Stimulated activated CD4-positive, alpha-beta T cell treated with anti-CD3 and anti-CD28 coated beads, Interleukin-4, amount 100 ng/mL, for 4 hours (primary cell): ENCODE measurements around the gene RPRD1A.
"Not testable (repeated sequence)": the region's sequence is repeated elsewhere in the genome, so short reads cannot be mapped to it uniquely, and the experiment has no call there.

Source experiments
- DNase-seq, 2 experiments: peaks; one replicate each; pipeline ENCODE4 v3.0.0-alpha.2; 2020

RPRD1A gene

DNA sequence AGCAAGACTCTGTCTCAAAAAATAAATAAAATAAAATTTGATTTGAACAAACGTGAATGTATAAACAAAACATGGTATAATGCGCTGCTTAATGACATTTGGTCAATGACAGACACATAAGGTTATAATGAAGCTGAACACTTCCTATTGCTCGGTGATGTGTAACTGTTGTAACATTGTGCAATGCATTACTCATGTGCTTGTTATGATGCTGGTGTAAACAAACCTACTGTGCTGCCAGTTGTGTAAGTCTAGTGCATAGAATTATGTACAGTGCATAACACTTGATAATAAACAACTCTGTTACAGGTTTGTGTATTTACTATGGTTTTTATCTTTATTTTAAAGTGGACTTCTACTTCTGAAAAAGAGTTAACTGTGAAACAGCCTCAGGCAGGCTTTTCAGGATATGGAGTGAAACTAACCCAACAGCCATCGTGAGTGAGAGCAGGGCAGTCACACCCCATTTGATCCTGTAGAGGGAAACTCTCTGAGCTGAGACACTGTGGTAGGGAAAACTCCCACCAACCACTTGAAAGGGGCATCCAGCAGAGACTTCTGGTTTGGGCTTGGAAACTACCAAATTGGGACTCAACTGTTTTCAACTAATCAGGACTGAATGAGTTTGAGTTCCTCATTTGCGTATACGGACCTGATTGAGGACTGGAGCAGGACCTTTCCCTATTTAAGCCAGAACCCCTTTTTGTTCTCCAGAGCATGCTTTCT lies 8.7 kb upstream of the RPRD1A start:
- no peak for DNase-seq

DNA sequence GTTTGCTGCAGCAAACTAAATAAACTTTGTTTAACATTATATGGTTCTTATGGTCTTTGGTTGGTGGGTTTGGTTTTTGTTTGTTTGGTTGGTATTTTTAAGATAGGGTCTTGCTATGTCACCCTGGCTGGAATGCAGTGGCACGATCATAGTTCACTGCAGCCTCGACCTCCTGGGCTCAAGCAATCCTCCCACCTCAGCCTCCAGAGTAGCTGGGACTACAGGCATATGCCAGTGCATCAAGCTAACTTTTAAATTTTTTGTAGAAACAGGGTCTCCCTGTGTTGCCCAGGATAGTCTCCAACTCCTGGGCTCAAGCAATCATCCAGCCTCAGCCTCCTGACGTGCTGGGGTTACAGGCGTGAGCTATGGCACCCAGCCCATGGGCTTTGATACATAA lies 7.1 kb upstream of the RPRD1A start:
- DNase-seq: no peak

DNA sequence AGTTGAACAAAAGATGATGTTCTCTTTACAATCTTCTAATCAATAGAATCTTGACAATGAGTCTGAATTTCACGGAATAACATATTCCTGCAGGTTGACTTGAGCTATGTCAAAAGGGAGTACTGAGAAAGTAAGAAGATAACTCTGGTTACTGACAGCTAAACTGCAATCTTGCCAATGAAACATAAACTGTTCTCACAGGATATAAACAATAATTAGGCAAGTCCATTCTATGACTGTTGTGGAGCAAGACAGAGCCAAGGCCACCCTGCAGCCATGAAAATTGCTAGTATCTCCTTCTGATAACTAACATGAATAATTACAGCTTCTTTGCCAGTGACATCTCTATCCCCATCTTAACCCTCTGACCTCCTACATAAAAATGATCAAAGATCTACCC lies 6.3 kb upstream of the RPRD1A start:
- no peak for DNase-seq

DNA sequence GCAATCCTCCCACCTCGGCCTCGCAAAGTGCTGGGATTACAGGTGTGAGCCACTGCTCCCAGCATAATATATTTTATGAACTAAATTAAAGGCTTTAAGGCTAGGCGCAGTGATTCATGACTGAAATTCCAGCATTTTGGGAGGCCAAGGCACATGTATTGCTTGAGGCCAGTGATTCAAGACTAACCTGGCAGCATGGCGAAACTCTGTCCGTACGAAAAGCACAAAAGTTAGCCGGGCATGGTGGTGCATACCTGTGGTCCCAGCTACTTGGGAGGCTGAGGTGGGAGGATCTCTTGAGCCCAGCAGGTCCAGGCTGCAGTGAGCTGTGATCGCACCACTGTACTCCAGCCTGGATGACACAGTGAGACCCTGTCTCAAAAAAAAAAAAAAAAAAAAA lies 5.0 kb upstream of the RPRD1A start:
- DNase-seq: not testable (repeated sequence)

DNA sequence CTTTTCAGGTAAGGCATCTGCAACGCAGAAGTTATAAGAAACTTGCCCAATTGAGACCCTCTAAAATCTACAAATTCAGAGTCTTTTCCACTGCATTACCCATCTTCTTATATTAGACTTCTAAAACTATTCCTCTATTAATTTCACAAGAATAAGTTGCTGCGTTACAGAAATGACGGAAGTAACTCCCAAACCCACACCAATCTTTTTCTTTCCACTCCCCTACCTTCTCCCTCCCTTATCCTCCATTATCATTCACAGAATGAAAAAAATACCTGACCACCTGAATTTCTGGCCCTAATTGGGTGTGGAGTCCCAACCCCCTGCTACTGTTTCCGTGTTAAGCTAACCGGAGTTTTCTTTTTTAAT lies 689 bp downstream of the RPRD1A start:
- DNase-seq: no peak

DNA sequence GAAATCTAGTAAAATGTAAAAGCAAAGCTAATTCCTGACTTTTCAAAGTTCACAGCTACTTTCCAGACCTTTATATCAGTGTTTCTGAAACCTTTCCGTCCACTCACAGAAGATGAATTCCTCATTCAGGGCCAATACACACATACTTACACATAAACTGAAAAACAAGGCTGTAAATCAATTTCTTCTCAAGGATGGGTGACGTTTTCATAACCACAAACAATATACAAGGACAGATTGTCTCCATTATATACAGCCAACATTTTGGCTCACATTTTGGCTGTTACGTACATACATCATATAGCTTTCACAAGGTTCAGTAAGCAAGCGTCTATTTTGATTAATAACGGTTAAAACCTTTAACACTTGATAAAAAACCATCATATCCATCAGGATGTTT lies 1.4 kb downstream of the RPRD1A start:
- DNase-seq: no peak

DNA sequence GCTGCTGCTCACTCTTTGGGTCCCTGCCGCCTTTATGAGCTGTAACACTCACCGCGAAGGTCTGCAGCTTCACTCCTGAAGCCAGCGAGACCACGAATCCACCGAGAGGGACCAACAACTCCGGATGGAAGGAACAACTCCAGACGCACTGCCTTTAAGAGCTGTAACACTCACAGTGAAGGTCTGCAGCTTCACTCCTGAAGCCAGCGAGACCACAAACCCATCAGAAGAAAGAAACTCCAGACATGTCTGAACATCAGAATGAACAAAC lies 2.6 kb downstream of the RPRD1A start:
- not testable (repeated sequence) for DNase-seq

DNA sequence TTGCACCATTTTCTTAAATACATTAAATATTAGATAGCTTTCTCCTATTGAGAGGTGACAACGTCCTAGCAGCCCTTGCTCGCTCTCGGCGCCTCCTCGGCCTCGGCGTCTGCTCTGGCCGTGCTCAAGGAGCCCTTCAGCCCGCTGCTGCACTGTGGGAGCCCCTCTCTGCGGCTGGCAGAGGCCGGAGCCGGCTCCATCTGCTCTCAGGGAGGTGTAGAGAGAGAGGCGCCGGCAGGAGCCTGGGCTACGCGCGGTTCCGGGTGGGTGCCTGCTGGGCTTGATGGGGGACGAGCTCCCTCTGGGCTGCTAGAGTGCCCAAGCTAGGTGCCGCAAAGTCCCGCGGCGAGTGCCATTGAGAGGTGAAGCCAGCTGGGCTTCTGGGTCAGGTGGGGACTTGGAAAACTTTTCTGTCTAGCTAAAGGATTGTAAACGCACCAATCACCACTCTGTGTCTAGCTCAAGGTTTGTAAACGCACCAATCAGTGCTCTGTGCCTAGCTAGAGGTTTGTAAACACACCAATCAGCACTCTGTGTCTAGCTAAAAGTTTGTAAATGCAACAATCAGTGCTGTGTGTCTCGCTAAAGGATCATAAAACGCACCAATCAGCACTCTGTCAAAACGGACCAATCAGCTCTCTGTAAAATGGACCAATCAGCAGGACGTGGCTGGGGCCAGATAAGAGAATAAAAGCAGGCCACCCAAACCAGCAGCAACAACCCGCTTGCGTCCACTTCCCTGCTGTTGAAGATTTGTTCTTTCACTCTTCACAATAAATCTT lies 3.1 kb downstream of the RPRD1A start:
- no peak for DNase-seq

DNA sequence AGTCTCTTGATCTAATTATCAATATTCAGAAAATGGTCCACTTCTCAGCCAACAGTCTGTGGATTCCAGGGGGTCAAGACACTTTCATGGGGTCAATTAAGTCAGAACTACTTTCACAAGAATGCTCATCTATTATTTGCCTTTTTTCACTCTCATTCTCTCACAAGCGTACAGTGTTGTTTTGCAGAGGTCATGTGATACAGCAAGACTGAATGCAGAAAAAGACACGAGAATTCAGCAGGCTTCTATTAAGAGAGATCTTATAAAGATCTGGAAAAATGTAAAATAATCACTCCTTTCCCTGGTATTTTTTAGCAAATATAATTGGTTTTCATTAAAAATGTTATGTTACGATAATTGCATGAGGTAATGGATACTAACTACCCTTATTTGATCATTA lies 8.7 kb downstream of the RPRD1A start:
- no peak for DNase-seq

DNA sequence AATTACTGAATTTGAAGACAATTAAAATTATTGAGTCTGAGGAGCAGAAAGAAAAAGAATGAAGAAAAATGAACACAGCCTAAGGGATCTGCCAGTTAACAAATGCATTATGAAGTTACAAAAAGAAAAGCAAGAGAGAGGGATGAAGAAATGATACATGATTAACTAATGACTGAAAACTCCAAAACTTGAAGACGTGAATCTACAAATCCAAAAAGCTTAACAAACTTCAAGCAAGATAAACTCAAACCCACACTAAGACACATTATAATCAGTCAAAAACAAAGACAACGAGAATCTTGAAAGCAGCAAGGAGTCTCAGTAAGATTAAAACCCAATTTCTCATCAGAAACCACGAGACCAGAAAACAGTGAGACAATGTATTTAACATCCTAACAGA lies 15.6 kb downstream of the RPRD1A start:
- DNase-seq: no peak

DNA sequence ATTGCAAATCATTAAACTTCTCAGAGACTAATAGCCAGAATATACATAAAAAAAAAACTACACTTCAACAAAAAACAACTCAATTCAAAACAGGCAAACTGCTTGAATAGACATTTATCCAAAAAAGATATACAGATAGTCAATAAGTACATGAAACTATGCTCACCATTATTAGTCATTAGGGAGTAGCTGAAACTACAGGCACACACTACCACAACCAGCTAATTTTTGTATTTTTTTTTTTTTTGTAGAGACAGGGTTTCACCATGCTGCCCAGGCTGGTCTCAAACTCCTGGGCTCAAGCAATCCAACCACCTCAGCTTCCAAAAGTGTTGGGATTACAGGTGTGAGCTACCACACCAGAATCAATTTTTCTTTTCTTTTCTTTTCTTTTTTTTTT lies 16.9 kb downstream of the RPRD1A start:
- DNase-seq: no peak

DNA sequence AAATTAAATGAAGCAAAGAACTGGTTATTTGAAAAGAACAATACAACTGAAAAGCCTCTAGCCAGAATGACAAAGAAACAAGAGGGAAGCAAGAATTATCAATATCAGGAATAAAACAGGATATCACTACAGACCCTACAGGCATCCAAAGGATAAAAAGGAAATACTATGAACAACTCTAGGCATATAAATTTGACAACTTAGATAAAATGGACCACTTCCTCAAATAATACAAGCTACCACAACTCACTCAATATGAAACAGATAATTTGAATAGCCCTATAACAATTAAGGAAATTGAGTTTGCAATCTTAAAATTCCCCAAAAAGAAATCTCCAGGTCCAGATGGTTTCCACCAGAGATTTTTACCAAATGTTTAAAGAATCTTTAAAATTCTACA lies 19.8 kb downstream of the RPRD1A start:
- no peak for DNase-seq

DNA sequence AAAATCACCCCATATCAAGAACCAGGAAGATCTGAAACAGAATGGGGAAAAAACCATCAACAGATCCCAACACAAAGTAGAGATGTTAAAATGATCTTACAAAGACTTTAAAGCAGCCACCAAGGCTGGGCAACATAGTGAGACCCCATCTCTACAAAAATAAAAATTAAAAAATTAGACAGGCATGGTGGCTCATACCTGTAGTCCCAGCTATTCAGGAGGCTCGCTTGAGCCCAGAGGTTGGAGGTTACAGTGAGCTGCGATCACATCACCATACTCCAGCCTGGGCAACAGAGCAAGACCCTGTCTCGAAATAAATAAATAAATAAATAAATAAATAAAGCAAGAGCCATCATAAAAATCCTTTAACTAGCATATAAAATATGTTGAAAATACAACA lies 20.5 kb downstream of the RPRD1A start:
- DNase-seq: no peak

DNA sequence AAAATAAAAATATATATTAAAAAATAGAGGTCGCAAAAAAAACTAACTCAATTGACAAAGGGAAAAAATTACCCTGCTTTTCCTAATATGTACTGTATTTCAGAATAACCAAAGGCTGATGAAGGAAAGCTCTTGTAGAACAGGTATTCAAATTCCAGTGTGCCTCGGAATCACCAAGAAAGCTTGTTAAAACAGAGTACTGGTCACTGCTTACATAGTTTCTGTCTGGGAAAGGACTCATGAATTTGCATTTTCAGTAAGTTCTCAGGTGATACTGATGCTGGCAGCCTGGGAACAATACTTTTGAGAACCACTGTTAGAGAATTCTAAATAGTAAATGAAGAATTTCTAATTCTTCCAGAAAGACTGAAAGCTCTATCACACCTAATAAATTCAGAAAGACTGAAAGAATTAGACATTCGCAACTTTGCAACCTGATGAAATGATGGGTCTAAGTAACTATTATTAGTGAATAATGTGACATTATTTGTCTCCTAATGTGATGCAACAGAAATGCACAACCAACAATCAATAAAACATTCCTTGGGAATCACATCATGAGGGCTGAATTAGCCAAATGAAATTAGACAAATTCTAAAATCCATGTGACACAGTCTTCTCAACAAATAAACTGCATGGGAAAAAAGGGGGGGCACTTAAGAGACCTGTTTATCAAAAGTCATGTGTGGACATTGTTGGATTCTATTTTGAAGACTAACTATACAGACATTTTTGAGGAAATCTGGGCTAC lies 21.9 kb downstream of the RPRD1A start:
- no peak for DNase-seq

DNA sequence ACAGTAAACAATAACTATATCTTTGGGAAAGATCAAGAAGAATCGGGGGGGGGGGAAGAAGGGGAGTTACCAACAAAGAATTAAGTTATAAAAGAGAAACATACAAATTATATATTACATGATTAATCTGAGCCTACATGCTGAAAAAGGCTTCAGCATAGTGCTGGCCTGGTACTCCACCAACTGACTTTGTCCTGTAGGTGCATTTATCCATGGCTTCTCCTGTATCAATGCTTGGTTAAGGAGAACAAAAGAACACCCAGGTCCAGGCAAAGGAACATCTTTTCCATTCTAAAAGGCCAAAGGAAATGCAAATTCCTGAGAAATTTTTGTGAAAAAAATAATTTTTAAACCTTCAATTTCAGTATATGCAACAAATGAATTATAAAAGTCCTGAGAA lies 24.2 kb downstream of the RPRD1A start:
- no peak for DNase-seq

DNA sequence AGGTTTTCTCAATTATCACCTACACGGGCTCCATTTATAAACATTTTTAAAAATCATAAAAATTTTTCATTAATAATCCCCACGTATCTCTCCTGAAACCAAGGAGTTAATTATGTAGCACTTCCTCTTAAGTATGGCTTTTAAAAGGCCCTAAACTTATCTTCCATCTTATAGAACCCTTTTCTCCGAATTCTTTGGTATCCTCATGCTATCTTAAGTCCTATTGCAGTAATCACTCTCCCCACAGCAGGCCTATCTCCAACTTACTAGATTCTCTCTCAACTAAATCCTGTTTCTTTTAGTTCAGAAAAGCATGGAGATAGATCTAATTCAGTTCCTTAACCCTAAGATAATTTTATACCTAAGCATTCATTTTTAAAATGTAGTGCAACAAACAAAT lies 26.2 kb downstream of the RPRD1A start:
- DNase-seq: no peak

DNA sequence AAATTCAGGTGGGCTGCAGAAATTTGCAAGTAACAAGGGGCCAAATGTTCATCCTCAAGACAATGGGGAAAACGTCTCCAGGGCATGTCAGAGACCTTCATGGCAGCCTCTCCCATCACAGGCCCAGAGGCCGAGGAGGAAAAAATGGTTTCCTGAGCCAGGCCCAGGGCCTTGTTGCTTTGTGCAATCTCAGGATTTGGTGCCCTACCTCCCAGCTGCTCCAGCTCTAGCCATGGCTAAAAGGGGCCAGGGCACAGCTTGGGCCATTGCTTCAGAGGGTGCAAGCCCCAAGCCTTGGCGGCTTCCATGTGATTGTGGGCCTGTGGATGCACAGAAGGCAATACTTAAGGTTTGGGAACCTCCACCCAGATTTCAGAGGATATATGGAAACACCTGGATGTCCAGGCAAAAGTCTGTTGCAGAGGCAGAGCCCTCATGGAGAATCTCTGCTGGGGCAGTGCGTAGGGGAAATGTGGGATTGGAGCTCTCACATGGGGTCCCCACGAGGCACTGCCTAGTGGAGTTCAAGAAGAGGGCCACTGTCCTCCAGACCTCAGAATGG lies 29.2 kb downstream of the RPRD1A start:
- no peak for DNase-seq

DNA sequence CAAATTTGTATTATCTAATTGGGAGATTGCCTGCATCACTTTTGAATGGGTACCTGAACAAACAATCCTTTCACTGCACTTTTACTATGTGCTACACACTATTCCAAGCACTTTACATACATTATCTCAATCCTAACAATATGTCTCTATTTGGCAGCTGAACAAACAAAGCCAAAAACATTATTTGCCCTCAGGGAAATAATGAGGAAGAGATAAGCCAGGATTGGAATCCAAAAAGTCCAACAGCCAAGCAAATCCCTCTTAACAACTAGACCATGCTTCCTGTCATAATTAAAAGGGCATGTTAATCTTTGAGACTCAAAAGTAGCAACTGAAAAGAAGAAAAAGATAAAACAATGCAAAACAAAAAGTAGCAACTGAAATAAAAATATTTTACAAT lies 32.1 kb downstream of the RPRD1A start:
- DNase-seq: no peak

DNA sequence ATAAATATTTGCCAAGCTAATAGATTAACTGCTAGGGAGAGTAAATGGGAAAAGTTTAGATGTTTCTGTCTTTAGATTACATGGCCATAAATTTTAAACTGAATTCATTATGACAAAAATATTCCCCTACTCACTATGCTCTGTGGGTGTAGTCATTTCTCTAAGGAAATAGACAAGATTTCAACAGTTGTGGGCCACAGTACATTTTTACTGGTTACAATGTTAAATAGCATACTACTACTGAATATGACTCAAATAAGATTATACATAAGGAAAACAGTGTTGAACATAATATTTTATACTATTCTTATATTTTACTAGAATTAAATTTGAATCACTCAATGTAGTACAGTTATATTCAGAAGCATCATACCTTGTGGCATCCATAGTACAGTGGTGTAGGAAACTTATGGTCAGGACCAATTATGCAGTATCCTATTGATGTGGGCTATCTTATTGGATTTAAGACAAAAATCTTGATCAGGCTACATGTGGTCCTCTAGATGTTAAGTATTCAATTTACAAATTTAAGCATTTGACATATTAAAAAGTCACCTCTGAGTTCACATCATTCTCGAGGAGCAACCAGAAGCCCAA lies 33.0 kb downstream of the RPRD1A start:
- no peak for DNase-seq

DNA sequence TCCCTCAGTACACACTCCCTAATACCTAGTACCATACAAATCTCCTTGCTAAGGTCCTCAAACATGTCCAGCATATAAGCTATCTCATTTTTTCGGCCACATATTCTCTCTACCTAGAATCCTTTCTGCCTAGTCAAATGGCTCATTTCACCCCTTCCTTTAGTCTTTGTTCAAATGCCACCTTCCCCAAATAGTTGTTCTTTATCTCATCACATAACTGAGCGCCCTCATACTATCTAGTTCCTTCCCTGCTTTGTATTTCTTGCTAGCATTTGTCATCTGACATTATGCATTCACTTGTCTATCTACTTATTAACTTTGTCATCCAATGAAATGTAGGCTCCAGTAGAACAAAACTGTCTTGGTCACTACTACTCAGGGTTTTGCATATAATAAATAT lies 35.5 kb downstream of the RPRD1A start:
- DNase-seq: no peak

DNA sequence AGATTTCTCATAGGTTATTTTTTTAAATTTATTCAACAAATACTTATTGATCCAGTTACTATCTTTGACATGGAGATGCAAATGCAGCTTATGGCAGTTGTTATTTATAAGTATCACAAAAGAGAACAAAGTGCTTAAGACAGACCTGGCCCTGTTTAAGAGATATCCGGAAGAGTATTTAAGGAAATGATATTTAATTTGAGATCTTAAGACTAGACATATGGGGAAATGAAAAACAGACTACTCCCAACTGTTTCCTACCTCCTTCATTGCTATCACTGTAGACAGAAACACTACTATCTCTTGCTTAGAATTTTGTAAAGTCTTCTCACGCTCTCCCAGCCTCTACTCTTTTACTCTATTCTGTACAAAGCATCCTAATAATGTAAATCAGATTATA lies 36.0 kb downstream of the RPRD1A start:
- DNase-seq: no peak

DNA sequence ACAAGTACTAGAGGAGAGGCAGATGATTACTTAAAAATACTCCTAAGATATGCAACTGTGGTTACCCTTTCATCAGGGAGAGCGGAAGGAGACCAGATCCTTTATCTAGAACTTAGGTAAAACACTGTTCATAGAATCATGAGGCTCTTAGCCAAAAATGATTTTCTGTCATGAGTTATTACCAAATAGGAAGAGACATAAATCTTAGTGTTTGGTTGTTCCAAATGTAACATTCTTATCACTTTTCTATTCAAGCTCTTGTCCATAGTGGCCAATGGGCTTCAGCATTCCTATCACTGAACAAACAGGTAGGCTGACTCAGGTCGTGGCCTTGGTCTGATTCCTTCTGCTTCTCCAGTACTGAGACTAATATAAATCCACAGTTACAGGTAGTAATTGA lies 38.5 kb downstream of the RPRD1A start:
- DNase-seq: no peak

DNA sequence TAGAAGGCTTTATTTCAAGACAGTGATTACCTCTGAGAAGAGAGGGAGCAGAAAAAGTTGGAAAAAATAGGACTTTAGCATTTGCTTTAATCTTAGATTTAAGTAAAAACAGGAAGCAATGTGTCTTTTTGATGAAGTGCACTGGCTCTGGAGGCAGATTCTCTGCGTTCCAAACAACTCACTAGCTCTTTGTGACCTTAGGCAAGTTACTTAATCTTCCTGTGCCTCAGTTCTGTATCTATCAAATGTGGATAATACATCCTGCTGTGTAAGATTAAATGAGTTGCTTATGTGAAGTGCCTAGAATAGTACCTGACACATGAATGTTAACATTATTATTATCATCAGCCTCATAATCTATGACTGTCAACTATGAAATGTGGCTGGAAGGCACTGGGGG lies 42.3 kb downstream of the RPRD1A start:
- no peak for DNase-seq

DNA sequence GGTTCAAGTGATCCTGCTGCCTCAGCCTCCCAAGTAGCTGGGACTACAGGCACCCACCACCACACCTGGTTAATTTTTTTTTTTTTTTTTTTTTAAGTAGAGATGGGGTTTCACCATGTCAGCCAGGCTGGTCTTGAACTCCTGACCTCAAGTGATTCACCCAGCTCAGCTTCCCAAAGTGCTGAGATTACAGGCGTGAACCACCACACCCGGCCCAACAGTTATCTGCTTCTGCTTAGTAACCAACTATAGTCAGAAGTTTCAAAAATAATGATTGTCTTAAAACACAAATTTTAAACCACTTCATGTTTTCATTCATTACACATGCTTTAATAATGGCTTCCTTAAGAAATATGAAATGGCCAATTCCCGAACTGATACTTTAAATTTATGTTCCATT lies 43.1 kb downstream of the RPRD1A start:
- DNase-seq: not testable (repeated sequence)
